Gastrocnemius medialis (tissue), 4 donors: ENCODE measurements around the gene TLK2. TPM values are rescaled to one million over a fixed set of nuclear protein-coding genes. Genes with fewer than 3 reads are reported as not detected.

Source experiments
- ATAC-seq, 2 donors: fragments of 150-250 bp; one replicate each; pipeline ENCODE4 v1.9.1; 2016
- DNase-seq, 2 donors: peaks; one replicate each; pipeline ENCODE4 v3.0.0-alpha.2; 2019
- H3K27ac ChIP-seq, 4 donors: fragments of 200-600 bp; sonication (generic); 1 replicate in 1 of 4; 2 replicates in 3 of 4; pipeline ENCODE4 v1.5.1; 2016 to 2018; ENCODE audit warnings: mild to moderate bottlenecking in 2 of 4, moderate library complexity in 1 of 4
- H3K27me3 ChIP-seq, 3 donors: fragments of 200-600 bp; sonication (generic) in 2 of 3; 1 replicate in 1 of 3; 2 replicates in 2 of 3; pipeline versions ENCODE4 v1.5.1 to v1.6.0; 2016 to 2019; ENCODE audit warnings: mild to moderate bottlenecking in 1 of 3, moderate library complexity in 1 of 3
- H3K36me3 ChIP-seq, 2 donors: fragments of 200-600 bp; sonication (generic) in 1 of 2; one replicate each; pipeline ENCODE4 v1.5.1; 2017 to 2018
- H3K4me1 ChIP-seq, 2 donors: fragments of 200-600 bp; sonication (generic) in 1 of 2; one replicate each; pipeline ENCODE4 v1.5.1; 2016 to 2017; ENCODE audit warnings: mild to moderate bottlenecking in 2 of 2
- H3K4me3 ChIP-seq, 4 donors: fragments of 200-600 bp; sonication (generic) in 3 of 4; 1 replicate in 1 of 4; 2 replicates in 3 of 4; pipeline ENCODE4 v1.5.1; 2016 to 2019; ENCODE audit warnings: mild to moderate bottlenecking in 2 of 4
- H3K9me3 ChIP-seq, 3 donors: fragments of 200-600 bp; sonication (generic) in 2 of 3; 1 replicate in 1 of 3; 2 replicates in 2 of 3; pipeline ENCODE4 v1.5.1; 2016 to 2019
- POLR2A ChIP-seq, 2 donors: fragments of 450-650 bp; IDR thresholded peaks; one replicate each; pipeline ENCODE4 v1.6.1; 2017; ENCODE audit warnings: antibody characterized with exemption in 2 of 2, mild to moderate bottlenecking in 2 of 2, moderate library complexity in 2 of 2
- in situ Hi-C, 4 donors: fragments of 200-750 bp; cut with MboI; loops; one replicate each; pipeline versions ENCODE4 v1.15.0 to v1.8.0; 2017; ENCODE audit warnings: low sequenced_read_pairs in 4 of 4
- intact Hi-C: fragments of 100-400 bp; cut with DNase I; formaldehyde crosslinking; loops from one replicate; pipeline ENCODE4 v1.15.1; 2023; ENCODE audit warnings: low total_unique reads
- total RNA-seq, 4 donors: library from RNA; depleted of rRNA; stranded (reverse); fragments of >200 nt; gene quantifications; one replicate each; pipeline versions ENCODE4 v1.1.0 to v1.2.3, GENCODE V29; 2016
- TF ChIP-seq, protein P1 (sequence below), 5 experiments: fragments of 450-650 bp in 3 of 5; fragments of 200-600 bp in 2 of 5; sonication (generic) in 2 of 5; IDR thresholded peaks in 4 of 5; conservative IDR thresholded peaks in 1 of 5; 1 replicate in 4 of 5; 2 replicates in 1 of 5; pipeline ENCODE4 v1.5.1; 2016 to 2019; ENCODE audit warnings: antibody characterized with exemption in 5 of 5, mild to moderate bottlenecking in 3 of 5, moderate library complexity in 3 of 5

TLK2 gene
- total RNA-seq, 4 donors from 2014 or later = 28.7 to 51.1 (median 47.3) TPM

GRCh38 chr17:62652251-62653001 lies 173.8 kb downstream of the TLK2 start:
- Histone ChIP-seq H3K4me3 (peak overlapping the region; percentile 48 to 55 (median 52)), H3K9me3 (no peaks in the 10 kb centered on the region), H3K27ac (peak overlapping the region in 3 of 4 donors; percentile 20 to 45 (median 35)), H3K36me3 (no peaks in the 10 kb centered on the region), H3K27me3 (peaks cover 4 to 11% (median 10%) of the 10 kb centered on the region in 3 donors), H3K4me1 (peaks cover 14 to 25% of the 10 kb centered on the region in 2 donors)
- intact Hi-C loops (no loop called here), in situ Hi-C loops (loop anchor here in 1 of 4 donors (25.0 kb wide), 1 partner anchor 160 kb away; the partner anchor contains the start of gene MARCHF10)
- DNase-seq (no peak), ATAC-seq (peak; percentile 40 to 46)
- TF ChIP-seq, protein P1, sequence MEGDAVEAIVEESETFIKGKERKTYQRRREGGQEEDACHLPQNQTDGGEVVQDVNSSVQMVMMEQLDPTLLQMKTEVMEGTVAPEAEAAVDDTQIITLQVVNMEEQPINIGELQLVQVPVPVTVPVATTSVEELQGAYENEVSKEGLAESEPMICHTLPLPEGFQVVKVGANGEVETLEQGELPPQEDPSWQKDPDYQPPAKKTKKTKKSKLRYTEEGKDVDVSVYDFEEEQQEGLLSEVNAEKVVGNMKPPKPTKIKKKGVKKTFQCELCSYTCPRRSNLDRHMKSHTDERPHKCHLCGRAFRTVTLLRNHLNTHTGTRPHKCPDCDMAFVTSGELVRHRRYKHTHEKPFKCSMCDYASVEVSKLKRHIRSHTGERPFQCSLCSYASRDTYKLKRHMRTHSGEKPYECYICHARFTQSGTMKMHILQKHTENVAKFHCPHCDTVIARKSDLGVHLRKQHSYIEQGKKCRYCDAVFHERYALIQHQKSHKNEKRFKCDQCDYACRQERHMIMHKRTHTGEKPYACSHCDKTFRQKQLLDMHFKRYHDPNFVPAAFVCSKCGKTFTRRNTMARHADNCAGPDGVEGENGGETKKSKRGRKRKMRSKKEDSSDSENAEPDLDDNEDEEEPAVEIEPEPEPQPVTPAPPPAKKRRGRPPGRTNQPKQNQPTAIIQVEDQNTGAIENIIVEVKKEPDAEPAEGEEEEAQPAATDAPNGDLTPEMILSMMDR (IDR thresholded peaks at IDR 0.05 in 4 of 5, conservative IDR thresholded peaks at IDR 0.05 in 1 of 5) = no peak
- TF ChIP-seq POLR2A (IDR thresholded peaks at IDR 0.05) = no peak

GRCh38 chr17:62653002-62653825 lies 174.6 kb downstream of the TLK2 start:
- in situ Hi-C loops = loop anchor here in 1 of 4 donors (25.0 kb wide), 1 partner anchor 159 kb away; the partner anchor contains the start of gene MARCHF10
- H3K36me3 ChIP-seq = no peaks in the 10 kb centered on the region
- peak; percentile 33 to 59 for ATAC-seq
- peak overlapping the region in 3 of 4 donors; percentile 20 to 45 (median 35) for H3K27ac ChIP-seq
- peak overlapping the region; percentile 48 to 55 (median 52) for H3K4me3 ChIP-seq
- peaks cover 14 to 25% of the 10 kb centered on the region in 2 donors for H3K4me1 ChIP-seq
- no peak for DNase-seq
- TF ChIP-seq, protein P1 (IDR thresholded peaks at IDR 0.05 in 4 of 5, conservative IDR thresholded peaks at IDR 0.05 in 1 of 5) = no peak
- TF ChIP-seq POLR2A (IDR thresholded peaks at IDR 0.05) = no peak
- intact Hi-C loops = no loop called here
- H3K27me3 ChIP-seq = peaks cover 4 to 11% (median 10%) of the 10 kb centered on the region in 3 donors
- H3K9me3 ChIP-seq = no peaks in the 10 kb centered on the region

GRCh38 chr17:62653826-62654761 lies 175.5 kb downstream of the TLK2 start:
- intact Hi-C loops = no loop called here
- Histone ChIP-seq H3K27me3 (peaks cover 4 to 11% (median 10%) of the 10 kb centered on the region in 3 donors), H3K4me3 (peak overlapping the region in 1 of 4 donors; percentile 54), H3K27ac (no peak overlapping the region), H3K4me1 (peaks cover 14 to 25% of the 10 kb centered on the region in 2 donors), H3K36me3 (no peaks in the 10 kb centered on the region), H3K9me3 (no peaks in the 10 kb centered on the region)
- ATAC-seq = peak in 1 of 2 donors; percentile 45
- peak in 1 of 2 donors; percentile 43 for DNase-seq
- in situ Hi-C loops = loop anchor here in 1 of 4 donors (25.0 kb wide), 1 partner anchor 158 kb away; the partner anchor contains the start of gene MARCHF10
- no peak for TF ChIP-seq POLR2A (IDR thresholded peaks at IDR 0.05)
- TF ChIP-seq, protein P1 (IDR thresholded peaks at IDR 0.05 in 4 of 5, conservative IDR thresholded peaks at IDR 0.05 in 1 of 5) = no peak

DNA sequence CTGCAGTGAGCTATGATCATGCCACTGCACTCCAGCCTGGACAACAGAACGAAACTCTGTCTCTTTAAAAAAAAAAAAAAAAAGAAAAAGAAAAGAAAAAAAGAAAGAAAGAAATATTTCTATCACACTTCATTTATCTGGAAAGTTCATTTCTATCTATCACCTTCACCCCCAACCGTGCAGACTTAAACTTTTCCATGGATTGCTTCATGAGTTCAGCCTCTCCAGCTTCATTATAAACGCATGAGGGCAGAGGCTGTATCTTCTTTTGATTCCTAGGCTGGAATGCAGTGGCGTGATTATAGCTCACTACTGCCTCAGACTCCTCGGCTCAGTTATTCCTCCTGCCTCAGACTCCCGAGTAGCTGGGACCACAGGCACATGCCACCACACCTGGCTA lies 177.0 kb downstream of the TLK2 start:
- in situ Hi-C loops (loop anchor here in 1 of 4 donors (25.0 kb wide), 1 partner anchor 157 kb away; the partner anchor contains the start of gene MARCHF10), intact Hi-C loops (no loop called here)
- Histone ChIP-seq H3K27ac (no peak overlapping the region), H3K36me3 (no peaks in the 10 kb centered on the region), H3K27me3 (peaks cover 4 to 11% (median 10%) of the 10 kb centered on the region in 3 donors), H3K9me3 (no peaks in the 10 kb centered on the region), H3K4me3 (no peak overlapping the region), H3K4me1 (peaks cover 14 to 25% of the 10 kb centered on the region in 2 donors)
- TF ChIP-seq, protein P1 (IDR thresholded peaks at IDR 0.05 in 4 of 5, conservative IDR thresholded peaks at IDR 0.05 in 1 of 5) = no peak
- no peak for TF ChIP-seq POLR2A (IDR thresholded peaks at IDR 0.05)
- no peak for DNase-seq
- ATAC-seq = no peak
